ENCODE measurements around the gene TLE7.

DNA sequence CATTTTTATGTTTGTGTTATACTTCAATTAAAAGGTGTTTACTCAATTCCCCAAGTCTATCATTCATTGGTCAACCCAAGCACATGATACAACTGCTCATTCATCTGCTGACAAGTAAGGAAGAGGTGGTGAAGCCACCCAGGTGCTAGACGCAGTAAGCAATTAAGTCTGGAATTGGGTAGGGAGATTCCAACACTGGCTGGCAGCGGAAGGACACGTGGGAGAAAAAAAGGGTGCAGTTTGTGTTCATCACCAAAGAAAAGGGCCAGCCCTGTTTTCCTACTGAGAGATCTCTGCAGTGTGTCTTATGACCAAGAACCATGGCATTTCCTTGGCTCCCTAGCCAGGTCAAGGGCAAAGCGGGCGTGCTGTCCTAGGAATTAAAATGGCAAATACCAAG is 32.0 kb upstream of the TLE7 start:
- TF ChIP-seq POLR2A (IDR thresholded peaks at IDR 0.05) (no peak), POLR2AphosphoS5 (IDR thresholded peaks at IDR 0.05) (no peak), EP300 (IDR thresholded peaks at IDR 0.05) (no peak)
- TF ChIP-seq, protein P1, sequence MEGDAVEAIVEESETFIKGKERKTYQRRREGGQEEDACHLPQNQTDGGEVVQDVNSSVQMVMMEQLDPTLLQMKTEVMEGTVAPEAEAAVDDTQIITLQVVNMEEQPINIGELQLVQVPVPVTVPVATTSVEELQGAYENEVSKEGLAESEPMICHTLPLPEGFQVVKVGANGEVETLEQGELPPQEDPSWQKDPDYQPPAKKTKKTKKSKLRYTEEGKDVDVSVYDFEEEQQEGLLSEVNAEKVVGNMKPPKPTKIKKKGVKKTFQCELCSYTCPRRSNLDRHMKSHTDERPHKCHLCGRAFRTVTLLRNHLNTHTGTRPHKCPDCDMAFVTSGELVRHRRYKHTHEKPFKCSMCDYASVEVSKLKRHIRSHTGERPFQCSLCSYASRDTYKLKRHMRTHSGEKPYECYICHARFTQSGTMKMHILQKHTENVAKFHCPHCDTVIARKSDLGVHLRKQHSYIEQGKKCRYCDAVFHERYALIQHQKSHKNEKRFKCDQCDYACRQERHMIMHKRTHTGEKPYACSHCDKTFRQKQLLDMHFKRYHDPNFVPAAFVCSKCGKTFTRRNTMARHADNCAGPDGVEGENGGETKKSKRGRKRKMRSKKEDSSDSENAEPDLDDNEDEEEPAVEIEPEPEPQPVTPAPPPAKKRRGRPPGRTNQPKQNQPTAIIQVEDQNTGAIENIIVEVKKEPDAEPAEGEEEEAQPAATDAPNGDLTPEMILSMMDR (IDR thresholded peaks at IDR 0.05): no peak
